ENCODE results near the gene CDYL.
A peak's percentile ranks its signal among the peaks of the same experiment; 100 is the strongest.

Gene CDYL

DNA sequence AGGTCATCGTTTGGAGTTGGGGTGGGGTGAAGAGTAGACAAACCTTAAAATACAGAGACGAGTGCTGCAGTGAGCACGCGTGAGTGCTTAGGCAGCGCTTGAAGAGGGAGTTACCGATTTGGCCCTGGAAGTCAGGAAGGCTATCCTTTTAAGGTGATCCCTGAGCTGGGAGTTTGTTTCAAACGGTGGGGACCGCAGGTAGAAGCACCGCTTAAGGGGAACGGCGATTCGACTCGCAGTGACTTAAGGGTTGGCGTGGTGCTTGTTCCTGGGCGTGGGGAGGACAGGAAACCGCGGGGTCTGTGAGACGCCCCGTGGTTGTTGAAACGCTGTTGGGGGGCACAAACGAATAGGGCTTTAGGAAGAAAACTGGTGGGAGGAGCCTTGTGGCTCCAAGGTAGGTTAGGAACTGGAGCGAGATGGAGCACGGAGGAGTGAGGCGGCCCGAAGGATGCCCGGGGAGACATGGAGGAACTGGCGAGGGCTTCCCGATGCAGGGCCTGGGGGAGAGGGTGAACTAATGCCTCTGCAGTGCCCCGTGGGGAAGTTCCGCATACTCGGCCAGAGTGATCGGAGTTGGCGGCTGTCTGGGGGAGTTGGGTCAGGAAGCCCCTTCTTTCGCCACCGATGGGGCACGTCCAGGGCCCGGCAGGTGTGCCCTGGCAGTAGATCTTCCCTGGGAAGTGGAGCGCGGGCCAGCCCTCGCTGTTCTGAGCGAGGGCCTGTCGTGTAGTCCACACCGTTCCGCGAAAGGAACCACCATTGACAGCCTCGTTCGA is 1.3 kb upstream of the CDYL start:
- peak; percentile 47 for DNase-seq

DNA sequence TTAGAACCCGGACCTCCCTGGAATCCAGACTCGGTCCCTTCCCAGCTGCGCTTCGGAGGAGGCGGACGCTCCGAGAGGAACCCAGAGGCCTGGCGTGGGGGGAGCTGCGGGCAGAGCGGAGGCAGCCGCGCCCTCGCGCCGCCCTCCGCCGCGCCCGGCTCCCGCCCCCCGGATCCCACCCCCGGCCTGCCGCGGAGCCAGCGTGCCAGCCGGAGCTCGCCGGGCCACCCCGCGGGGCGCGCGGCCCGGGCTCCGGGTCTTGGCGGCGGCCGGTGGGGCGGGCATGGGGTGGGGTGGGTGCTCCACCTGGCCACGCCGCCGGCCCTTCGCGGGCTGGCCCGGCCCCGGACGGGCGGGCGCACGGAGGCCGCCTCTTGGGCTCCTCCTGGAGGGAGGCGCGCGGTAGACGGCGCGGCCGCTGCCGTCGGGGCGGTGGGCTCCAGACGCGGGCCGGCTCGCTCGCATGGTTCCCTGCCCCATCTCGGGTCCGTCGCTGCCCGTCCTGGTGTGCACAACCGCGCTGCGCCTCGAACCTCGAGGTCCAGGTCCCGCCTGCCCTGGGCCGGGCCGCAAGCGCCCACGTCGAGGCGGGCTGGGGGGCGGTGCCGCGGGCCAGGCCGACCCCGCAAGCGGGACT is 592 bp upstream of the CDYL start:
- DNase-seq: peak; percentile 87

DNA sequence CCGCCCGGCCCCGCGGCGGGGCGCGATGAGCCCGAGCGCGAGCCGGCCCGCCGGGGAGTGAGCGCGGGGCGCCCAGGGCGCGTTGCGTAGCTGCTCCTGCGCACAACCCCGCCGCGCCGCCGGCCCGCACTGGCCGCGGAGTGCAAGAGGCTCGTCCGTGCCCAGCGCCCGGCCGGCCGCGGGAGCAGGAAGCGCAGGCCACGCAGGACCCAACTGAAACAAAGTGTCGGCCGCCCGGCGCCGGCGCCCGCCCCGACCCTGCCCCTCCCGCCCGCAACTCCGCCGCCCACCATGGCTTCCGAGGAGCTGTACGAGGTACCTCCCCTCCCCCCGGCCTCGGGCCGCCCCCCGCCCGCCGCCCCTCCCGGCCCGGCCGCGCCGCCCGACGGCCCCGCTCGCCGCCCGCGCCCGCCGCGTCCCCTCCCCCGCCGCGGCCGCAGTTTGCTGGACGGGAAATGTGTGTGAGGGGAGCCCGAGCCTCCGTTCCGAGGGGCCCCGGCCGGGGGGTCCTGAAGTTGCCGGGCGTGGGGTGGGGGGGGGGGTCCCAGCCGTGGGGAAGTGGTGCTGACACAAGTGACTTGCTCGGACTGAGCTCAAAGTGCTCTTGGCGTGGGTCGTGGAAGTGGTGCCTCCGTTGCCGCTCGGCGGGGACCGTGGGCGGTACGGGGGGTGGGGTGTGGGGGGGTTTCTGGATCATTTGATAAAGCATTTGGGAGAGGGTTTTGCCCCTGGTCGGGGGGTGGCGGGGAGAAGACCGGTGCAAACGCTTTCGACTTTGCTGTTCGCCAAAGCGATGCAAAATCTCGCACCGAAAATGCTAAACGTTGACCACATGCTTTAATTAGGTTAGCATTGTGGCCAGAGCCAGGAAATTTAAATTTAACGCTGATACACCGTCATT is 539 bp downstream of the CDYL start:
- peak; percentile 72 for DNase-seq

DNA sequence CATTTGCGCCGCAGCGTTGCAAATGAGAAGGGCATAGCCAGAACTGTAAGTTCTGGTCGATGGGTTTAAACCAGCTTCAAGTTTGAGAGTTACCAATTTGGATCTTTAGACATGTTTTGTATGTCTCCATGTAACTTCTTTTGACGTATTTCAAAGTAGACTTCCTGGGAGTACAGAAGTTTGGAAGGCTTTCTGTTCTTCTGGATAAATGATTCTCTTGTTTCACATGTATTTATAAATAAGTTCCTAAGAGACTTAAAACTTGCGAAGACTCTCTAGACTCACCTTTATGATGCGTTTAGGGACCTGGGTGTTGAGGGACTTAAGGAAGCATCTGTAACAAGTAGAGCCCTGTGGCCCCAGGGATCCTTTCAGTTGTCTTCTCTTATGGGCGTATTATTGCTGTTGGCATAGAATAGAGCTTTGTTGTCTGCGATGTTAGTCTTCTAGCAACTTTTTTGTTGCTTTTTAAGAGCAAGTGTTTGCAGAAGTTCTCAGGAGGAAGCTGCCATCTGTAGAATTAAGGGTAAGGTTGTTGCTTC is 1.3 kb downstream of the CDYL start:
- DNase-seq: no peak

DNA sequence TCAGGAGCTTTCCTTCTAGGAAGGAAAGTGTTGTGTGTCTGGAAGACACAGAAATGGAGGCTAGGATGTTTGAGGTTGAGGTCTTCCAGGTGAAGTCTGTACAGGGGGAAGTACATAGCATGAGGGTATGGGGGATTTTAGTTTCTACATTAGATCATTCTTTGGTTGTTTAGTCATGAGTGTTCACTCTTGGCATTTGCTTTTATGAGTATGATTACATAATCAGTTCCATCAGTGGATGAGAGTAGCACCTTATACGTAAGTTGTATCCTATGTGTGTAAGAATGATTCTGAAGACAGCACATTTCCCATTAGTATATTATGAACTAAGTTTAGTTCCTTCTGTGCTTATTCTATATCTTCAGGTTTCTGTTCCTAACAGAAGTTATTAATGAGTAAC is 1.9 kb downstream of the CDYL start:
- no peak for DNase-seq

DNA sequence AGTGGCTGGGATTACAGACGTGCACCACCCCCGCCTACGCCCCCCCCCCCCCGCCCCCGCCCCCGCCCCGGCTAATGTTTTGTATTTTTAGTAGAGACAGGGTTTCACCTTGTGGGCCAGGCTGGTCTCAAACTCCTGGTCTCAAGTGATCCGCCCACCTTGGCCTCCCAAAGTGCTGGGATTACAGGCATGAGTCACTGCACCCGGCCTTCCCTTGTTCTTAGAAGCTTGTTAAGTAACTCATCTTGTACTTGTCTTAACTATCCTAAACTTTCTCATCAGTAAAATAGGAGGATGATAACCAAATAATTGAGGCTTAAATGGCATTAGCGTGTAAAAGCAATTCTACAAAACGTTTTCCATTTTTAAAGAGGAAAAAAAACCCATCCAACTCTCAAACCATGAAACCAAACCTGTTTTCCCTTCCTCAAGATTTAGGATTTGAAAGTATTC is 4.2 kb downstream of the CDYL start:
- no peak for DNase-seq

DNA sequence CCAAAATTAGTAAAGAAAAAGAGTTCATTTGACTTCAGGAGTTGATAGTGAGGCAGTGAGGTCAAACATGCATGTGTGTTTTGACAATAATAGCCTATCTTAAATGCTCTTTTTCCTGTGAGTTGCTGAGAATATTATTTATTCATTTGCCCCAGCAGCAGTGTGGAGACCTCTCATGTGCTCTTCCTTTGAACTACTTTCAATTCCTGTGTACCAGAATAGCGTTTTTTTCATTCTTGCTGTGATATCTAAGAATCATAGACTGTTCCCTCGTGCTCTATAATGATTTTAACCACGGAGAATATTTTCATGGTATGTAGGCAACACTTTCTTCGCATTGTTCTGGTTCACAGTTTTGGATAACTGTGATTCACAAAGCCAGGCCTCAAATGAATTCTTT is 5.2 kb downstream of the CDYL start:
- no peak for DNase-seq

DNA sequence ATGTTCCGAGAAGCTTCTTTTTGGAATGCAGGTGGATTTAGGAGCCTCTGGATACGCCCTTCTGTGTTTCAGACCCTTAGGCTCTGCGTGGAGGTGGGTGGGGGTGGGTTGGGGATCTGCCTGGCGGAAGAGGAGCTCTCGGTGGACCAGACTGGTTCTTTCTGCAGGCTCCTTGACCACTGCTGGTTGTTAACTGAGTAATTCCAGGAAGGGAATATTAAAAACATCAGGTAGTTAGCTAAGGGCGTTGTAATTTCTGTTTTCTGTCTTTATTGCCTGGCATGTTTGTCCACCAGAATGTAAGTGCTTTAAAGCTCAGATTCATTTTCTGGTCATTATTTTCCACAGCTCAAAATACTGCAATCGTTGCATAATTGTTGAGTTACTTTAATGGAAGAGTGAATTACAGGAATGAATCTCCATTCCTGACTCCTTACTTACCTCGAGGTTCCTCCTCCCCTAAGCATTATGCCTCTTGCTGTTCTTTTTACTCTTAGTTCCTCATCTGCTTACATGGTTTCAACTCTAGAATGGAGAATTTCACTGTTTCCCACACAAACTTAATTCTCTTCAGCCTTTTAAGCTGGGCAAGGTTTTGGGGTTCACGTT is 5.9 kb downstream of the CDYL start:
- DNase-seq: no peak

DNA sequence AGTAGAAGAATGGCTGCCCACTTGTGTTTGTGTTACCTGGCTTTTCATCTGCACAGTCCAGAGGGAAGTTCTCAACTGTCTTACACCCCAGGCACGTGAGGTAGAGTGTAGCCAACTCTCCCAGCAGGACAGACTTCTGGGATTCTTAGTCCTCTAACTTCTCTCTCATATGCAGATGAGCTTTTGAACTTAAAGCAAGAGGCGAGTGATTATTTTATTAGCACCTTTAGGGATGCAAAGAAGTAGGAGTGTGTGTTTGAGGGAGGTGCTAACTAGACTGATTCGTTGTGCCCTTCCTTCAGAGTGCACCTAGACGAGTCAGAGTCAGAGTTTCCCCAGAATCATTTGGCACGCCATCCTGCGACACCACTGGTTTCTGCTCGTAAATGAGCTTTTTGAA is 10.8 kb downstream of the CDYL start:
- DNase-seq: no peak

DNA sequence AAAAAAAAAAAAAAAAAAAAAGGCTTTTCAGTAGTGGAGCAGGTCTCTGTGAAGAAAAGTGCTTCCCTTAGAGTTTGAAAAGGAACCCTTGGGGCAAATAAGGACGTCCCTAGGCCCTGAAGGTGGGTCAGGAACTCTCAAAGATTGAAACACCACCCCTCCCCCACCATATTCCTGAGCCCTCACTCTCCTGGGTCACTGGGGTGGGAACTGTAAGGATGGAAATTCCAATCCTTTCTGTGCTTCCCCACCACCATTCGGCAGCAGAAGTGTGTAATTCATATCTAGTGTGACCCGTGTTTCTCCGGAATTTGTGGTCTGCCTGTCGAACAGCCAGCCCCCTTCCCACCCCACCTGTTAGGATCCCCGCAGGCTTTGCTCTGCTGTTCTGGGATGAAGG is 12.3 kb downstream of the CDYL start:
- DNase-seq: no peak

DNA sequence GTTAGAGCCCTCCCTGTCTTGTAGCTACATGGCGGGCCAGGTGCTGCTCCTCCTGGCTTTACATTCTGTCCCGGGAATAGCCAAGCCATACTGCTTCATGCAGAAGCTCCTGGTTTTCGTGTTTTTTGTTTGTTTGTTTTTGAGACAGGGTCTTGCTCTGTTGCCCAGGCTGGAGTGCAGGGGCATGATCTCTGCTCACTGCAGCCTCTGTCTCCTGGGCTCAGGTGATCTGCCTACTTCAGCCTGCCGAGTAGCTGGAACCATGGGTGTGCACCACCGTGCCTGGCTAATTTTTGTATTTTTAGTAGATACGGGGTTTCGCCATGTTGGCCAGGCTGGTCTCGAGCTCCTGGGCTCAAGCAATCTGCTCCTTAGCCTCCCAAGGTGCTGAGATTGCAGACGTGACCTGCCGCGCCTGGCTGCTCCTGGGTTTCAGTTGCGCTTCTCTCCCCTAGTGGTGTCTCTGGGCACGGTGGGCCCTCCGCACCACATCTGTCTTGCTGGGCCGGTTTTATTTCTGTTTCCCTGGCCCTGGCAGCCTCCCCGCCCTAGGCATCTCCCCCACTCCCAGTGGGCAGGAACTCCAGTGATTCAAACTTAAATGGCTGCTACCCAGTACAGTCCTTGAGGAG is 12.9 kb downstream of the CDYL start:
- DNase-seq: no peak

DNA sequence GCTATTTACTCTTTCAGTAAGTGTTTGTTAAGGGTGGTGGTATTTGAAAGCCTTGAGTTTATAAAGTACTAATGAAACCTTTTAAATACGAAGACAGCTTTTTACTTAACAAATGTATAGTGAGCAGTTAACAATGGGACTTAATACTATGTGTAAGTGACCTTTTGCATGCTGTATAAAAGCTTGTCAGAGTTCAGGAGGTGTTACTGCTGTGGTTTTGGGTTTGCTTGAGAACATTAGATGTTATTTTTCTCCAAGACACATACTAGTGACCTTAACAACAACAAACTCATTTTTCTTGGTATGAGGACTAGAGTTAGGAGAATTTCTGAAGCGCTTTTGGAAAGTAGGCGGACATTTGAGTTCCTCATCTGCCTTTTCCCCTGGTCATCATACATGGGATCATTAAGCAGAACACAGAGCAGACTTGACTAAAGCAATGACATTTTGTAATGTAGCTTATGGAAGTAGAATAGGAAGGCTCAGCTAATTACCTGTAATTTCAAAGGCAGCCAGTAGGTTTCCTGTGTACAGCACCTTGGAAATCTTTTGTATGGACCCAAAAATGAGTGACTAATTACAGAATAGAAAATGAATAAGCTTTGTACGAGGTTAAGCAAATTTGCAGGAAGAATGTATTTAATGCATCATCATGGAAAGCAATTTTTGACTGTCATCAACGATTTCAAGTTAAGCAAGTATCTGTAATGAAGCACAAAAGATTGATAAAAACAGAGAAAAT is 14.1 kb downstream of the CDYL start:
- DNase-seq: no peak

DNA sequence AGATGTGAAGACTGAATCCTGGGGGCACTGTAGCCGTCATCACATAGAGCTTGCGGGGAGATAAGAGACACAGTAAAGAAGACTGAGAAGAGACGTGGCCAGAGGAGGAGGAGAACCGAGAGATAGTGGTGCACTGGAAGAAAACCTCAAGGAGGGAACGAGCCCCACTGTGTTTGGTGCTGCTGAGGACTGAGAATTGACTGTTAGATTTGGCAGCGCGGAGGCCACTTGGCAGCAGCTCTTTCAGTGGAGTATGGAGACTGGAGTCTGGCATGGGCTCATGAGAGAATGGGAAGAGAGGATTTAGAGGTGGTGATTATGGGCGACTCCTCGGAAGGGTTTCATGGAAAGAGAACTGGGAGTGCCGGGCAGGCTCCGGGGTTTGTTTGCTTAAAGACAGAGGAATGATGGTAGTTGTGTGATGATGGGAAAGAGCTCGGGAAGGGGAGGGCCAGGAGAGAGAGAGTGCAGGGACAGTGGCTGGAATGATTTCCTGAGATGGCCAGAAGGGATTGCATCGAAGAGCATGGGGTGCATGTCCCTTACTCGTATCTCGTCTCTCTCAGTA is 18.0 kb downstream of the CDYL start:
- peak; percentile 66 for DNase-seq

DNA sequence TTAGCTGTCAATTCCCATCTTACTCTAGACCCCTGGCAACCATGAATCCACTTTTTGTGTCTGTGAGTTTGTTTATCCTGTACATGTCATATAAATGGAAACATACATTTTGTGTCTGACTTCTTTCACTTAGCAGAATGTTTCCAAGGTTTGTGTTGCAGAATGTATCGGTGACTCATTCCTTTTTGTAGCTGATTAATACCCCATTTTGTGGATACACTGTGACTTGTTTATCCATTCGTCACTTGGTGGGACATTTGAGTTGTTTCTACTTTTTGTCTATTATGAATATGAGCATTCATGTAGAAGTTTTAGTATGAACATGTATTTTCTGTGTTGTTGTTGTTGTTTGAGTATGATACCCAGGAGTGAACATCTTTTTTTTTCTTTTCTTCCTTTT is 21.4 kb downstream of the CDYL start:
- DNase-seq: no peak

DNA sequence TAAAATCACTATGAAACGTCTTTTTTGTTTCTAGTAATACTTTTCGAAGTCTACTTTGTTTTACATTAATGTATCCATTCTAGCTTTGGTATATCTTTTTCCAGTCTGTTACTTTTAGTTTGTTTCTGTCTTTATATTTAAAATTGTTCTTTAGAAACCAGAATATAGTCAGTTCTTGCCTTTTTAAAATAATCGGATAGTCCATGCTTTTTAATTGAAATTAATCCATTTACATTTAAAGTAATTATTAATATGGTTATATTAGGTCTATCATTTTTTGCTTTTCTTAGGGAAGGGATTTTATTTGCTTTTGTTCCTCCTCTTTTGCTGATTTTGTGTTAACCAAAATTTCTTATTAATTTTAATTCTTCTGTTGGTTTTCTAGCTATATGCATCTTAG is 23.7 kb downstream of the CDYL start:
- no peak for DNase-seq

DNA sequence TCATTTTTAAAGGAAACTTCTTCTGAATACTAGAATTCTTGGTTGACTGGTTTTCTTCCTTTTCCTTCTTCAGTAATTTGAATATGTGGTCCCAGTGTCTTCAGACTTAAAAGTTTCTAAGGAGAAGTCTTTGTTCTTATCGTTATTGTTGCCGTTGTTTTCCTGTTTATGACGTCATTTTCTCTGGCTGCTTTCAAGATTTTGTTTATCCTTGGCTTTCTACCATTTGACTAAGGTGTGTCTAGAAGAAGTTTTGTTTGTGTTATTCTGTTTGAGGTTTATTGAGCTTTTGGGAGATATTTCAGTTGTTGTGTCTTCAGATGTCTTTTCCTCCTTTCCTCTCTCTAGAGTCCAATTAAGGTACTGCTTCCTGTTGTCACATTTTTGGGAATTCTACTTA is 24.5 kb downstream of the CDYL start:
- no peak for DNase-seq

DNA sequence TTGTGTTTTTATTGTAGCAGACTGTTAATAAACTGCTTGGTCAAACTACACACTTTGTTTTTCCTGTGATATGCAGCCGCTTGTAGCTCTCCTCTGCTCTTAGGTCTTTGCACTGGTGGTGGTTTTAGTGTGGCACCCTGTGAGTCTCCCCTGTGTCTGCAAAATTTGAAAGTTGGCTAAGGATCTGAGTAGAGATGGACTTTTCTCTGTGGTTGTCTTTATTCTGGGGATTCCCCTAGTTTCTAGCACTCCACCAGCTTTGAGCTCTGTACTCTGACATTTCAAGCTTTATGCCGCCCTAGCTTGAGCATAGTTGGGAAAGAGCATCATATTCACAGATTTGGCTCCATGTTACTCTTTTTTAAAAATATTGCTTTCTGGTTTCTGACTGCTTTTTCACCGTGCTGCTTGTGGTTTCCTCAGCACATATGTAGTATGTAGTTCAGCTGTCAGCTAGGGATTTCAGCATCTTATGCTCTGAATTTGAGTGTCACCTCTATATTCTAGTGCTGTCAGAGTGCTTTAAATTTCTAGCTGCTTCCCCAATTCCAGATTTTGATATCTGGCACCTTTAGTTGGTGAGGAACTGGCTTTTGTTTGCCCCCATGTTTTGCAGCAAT is 25.4 kb downstream of the CDYL start:
- DNase-seq: no peak

DNA sequence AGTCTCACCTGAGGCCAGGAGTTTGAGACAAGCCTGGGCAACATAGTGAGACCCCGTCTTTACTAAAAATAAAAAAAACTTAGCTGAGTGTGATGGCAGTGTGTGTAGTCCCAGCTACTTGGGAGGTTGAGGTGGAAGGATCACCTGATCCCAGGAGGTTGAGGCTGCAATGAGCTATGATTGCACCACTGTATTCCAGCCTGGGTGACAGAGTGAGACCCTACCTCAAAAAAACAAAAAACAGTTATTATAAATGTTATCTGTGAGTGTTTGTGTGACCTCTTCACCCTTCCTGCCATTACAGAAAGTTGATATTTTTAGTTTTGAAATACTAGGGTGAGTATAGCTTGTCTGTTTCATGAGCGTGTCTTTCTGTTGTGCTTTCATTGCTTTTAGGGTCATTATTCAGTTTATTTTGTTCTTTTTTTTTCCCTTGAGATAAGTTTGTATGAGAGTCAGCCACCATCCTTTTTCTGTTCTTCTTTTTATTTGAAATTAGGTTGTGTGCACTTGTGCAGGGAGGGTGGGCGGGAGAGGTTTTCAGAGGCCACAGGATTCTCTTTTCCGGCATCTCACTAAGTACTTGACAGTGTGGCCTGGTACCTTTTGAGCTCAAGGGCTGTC is 26.2 kb downstream of the CDYL start:
- no peak for DNase-seq

DNA sequence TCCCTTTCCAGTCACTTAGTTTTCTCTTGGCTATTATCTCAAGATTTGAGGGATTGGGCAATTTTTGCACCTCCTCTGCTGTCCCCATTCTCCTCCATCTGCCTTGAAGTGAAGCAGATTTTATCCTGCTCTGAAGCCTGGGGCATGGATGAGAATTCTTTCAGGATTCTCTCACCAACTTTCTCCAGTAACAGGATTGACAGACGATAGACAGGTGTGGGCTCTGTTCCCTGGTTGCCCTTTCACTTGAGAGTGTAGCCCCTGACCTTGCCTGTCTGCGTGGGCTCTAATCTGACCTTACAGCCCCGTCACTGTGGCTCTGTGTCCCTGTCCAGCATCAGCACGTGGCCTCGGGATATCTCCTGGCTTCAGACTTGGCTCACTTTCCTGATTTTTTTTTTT is 27.1 kb downstream of the CDYL start:
- DNase-seq: no peak

DNA sequence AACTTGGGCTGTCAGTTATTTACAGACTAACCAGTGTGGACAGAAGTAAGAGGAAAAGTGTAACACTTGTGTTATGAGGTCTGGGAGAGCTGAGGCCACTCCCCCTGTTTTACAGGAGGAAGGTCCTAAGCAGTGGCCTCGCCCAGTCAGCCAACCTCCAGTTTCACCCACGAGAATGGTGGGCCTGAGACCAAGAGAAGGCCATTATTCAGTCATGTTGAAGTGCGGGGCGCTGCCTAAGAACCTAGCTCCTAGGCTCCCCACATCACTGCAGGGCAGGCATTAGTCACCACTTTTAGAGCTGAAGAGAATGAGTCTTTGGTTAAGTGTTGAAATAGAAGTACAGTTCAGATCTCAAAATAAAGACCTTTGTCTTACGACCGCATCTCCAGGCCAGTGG is 27.9 kb downstream of the CDYL start:
- DNase-seq: no peak
